HepG2 (cell line): ENCODE data around the gene SLC13A2. TPM values are rescaled to one million over a fixed set of nuclear protein-coding genes. Genes with fewer than 3 reads are reported as not detected.

Experiments
- ATAC-seq: fragments of 200-7000 bp; cut with Tn5 transposase; 3 replicates; pipeline ENCODE4 v1.9.1; 2020; ENCODE audit warnings: mild to moderate bottlenecking, moderate library complexity
- BruUV-seq: library from RNA; stranded (reverse); fragments of 400-500 nt; replicated peaks from 2 replicates; lab custom pipeline; 2021; lab: Mats Ljungman, UMichigan
- CTCF ChIA-PET: fragments of 300-600 bp; formaldehyde crosslinking; extraction: SDS; loops from one replicate; lab custom pipeline; 2021; ENCODE audit warnings: low total read pairs, inconsistent platforms, low intra/inter-chr PET ratio; lab: Yijun Ruan, JAX
- POLR2A ChIA-PET: fragments of 350-600 bp; sonication (Branson Sonifier 250); formaldehyde crosslinking; loops from one replicate; lab custom pipeline; 2020; ENCODE audit warnings: antibody characterized with exemption, inconsistent platforms; lab: Yijun Ruan, JAX
- DNase-seq: peaks from one replicate; pipeline ENCODE4 v3.0.0-alpha.2; 2015; ENCODE audit warnings: low spot score
- FAIRE-seq: peaks from 3 replicates; lab custom pipeline; 2011; peaks lifted over from hg19 to GRCh38; lab: Jason Lieb, UNC
- H2AFZ ChIP-seq: one replicate; pipeline ENCODE4 v1.6.1; 2011; ENCODE audit warnings: low read length, inconsistent platforms
- H3K27ac ChIP-seq: fragments of 300-600 bp; 3 replicates; pipeline ENCODE4 v1.8.0; 2011; ENCODE audit warnings: mixed run types, mild to moderate bottlenecking, mixed read lengths, low read length, inconsistent platforms; ENCODE audit not compliant: insufficient read depth; ENCODE audit errors: extremely low read length
- H3K27me3 ChIP-seq, 2 experiments: fragments of 200-600 bp in 1 of 2; 2 replicates in 1 of 2; 3 replicates in 1 of 2; pipeline versions ENCODE4 v1.6.0 to v1.8.0; 2011; ENCODE audit warnings: low read length in 2 of 2, mild to moderate bottlenecking in 2 of 2, moderate library complexity in 2 of 2, inconsistent platforms in 1 of 2; ENCODE audit not compliant: insufficient read depth in 2 of 2, control insufficient read depth in 1 of 2
- H3K36me3 ChIP-seq, 2 experiments: fragments of 200-600 bp in 1 of 2; replicated peaks in 1 of 2; 2 replicates in 1 of 2; 3 replicates in 1 of 2; pipeline versions ENCODE4 v1.5.1 to v1.8.0; 2011; ENCODE audit warnings: low read length in 2 of 2, inconsistent platforms in 1 of 2; ENCODE audit not compliant: insufficient read depth in 2 of 2, control insufficient read depth in 1 of 2
- H3K4me1 ChIP-seq: 2 replicates; pipeline ENCODE4 v1.5.1; 2012; ENCODE audit warnings: low read length, inconsistent platforms; ENCODE audit not compliant: insufficient read depth
- H3K4me2 ChIP-seq: 2 replicates; pipeline ENCODE4 v1.6.0; 2011; ENCODE audit warnings: low read depth, low read length, inconsistent platforms
- H3K4me3 ChIP-seq, 3 experiments: fragments of 200-600 bp in 1 of 3; sonication (generic), shearing (Covaris generic) in 1 of 3; replicated peaks in 1 of 3; 2 replicates each; pipeline ENCODE4 v1.5.1; 2011 to 2016; ENCODE audit warnings: low read length in 3 of 3, inconsistent platforms in 2 of 3, low read depth in 2 of 3, mild to moderate bottlenecking in 2 of 3, control low read depth in 1 of 3, mixed read lengths in 1 of 3; ENCODE audit not compliant: insufficient read depth in 1 of 3
- H3K79me2 ChIP-seq: one replicate; pipeline ENCODE4 v1.6.1; 2011; ENCODE audit warnings: low read length, inconsistent platforms; ENCODE audit not compliant: insufficient read depth
- H3K9ac ChIP-seq: 2 replicates; pipeline ENCODE4 v1.6.0; 2011; ENCODE audit warnings: mild to moderate bottlenecking, low read depth, low read length, inconsistent platforms; ENCODE audit not compliant: insufficient read depth
- H3K9me3 ChIP-seq: 2 replicates; pipeline ENCODE4 v1.5.1; 2012; ENCODE audit warnings: mild to moderate bottlenecking, low read length
- H4K20me1 ChIP-seq: 2 replicates; pipeline ENCODE4 v1.6.0; 2011; ENCODE audit warnings: inconsistent platforms, mild to moderate bottlenecking, low read length, moderate library complexity; ENCODE audit not compliant: insufficient read depth
- AGO1 ChIP-seq: fragments of 200-400 bp; formaldehyde crosslinking; IDR thresholded peaks from 2 replicates; pipeline ENCODE4 v1.6.1; 2017; ENCODE audit warnings: mild to moderate bottlenecking, low read depth, low read length, moderate library complexity; ENCODE audit not compliant: poor library complexity, severe bottlenecking
- DDIT3 ChIP-seq: sonication (generic); formaldehyde crosslinking; IDR thresholded peaks from 2 replicates; pipeline ENCODE4 v1.4.0; 2020; ENCODE audit warnings: mild to moderate bottlenecking, missing genetic modification reagents
- IRX3 ChIP-seq: sonication (generic); formaldehyde crosslinking; IDR thresholded peaks from 2 replicates; pipeline ENCODE4 v1.8.1; 2023; ENCODE audit warnings: mild to moderate bottlenecking, low read depth, missing genetic modification reagents, borderline replicate concordance
- KDM3A ChIP-seq: IDR thresholded peaks from 2 replicates; pipeline ENCODE4 v1.6.1; 2018; ENCODE audit warnings: low read depth, missing compliant biosample characterization
- MLXIP ChIP-seq: sonication (generic); formaldehyde crosslinking; IDR thresholded peaks from 2 replicates; pipeline ENCODE4 v1.9.0; 2021; ENCODE audit warnings: missing genetic modification reagents, borderline replicate concordance
- NFKBIZ ChIP-seq: IDR thresholded peaks from 2 replicates; pipeline ENCODE4 v1.6.1; 2018; ENCODE audit warnings: missing genetic modification reagents, missing compliant biosample characterization
- NFYB ChIP-seq: sonication (generic); formaldehyde crosslinking; IDR thresholded peaks from 2 replicates; pipeline ENCODE4 v1.4.0; 2020; ENCODE audit warnings: missing genetic modification reagents
- REPIN1 ChIP-seq: sonication (generic); formaldehyde crosslinking; IDR thresholded peaks from 2 replicates; pipeline ENCODE4 v1.8.0; 2022; ENCODE audit warnings: missing genetic modification reagents, low read depth, mild to moderate bottlenecking, borderline replicate concordance
- TCF7L2 ChIP-seq: IDR thresholded peaks from 2 replicates; pipeline ENCODE4 v1.6.1; 2011; ENCODE audit warnings: mild to moderate bottlenecking, low read depth, low read length, moderate library complexity
- ZBTB40 ChIP-seq, 2 experiments: fragments of 450-650 bp in 1 of 2; sonication (generic) in 1 of 2; formaldehyde crosslinking in 1 of 2; IDR thresholded peaks; 2 replicates each; pipeline versions ENCODE4 v1.6.1 to v1.8.0; 2016 to 2022; ENCODE audit warnings: antibody characterized with exemption in 1 of 2, mild to moderate bottlenecking in 1 of 2, missing genetic modification reagents in 1 of 2
- ZBTB42 ChIP-seq: sonication (generic); formaldehyde crosslinking; IDR thresholded peaks from 2 replicates; pipeline ENCODE4 v1.5.0; 2020; ENCODE audit warnings: mild to moderate bottlenecking, missing genetic modification reagents
- ZNF792 ChIP-seq: IDR thresholded peaks from 2 replicates; pipeline ENCODE4 v1.6.1; 2016
- WGBS: methylation state at CpG from one replicate; pipeline ENCODE4 v1.1.6; 2017; ENCODE audit warnings: low lambda C conversion rate; 5-methylcytosine and 5-hydroxymethylcytosine counted together
- in situ Hi-C: cut with HindIII; loops from 2 replicates; pipeline ENCODE4 v1.10.0; 2017; ENCODE audit warnings: low pct_unique_long_range_greater_than_20kb; ENCODE audit not compliant: extremely low pct_ligation_motif_present
- intact Hi-C: fragments of 100-400 bp; cut with micrococcal nuclease; formaldehyde crosslinking; loops from one replicate; pipeline ENCODE4 v1.10.0; 2022; ENCODE audit not compliant: unreplicated experiment
- polyA plus RNA-seq, 8 experiments: library from polyadenylated mRNA; depleted of rRNA in 3 of 8; stranded (reverse) in 7 of 8; unstranded in 1 of 8; fragments of >200 nt; fragmentation: Illumina TruSeq in 4 of 8; extraction: Trizol in 4 of 8; gene quantifications; 2 replicates each; pipeline versions ENCODE4 v1.2.1 to v1.2.3, GENCODE V29; 2011 to 2016; ENCODE audit warnings: low read depth in 4 of 8, missing spikeins in 1 of 8, mixed read lengths in 1 of 8; ENCODE audit not compliant: insufficient read depth in 1 of 8
- total RNA-seq, 5 experiments: library from RNA; depleted of rRNA; stranded (reverse); fragments of >200 nt; fragmentation: Illumina TruSeq; extraction: Trizol; gene quantifications; 2 replicates each; pipeline ENCODE4 v1.2.3, GENCODE V29; 2016; ENCODE audit warnings: low read depth in 1 of 5

The SLC13A2 gene
- total and polyA plus RNA-seq, 2 of the 13 experiments (the other 11 are each of a cell fraction or from before 2014, with no cell fraction given): 0.07 TPM; not detected in 1

GRCh38 chr17:28470266-28470913 lies 3.1 kb upstream of the SLC13A2 start:
- Histone ChIP-seq H2AFZ (no peak overlapping the region), H3K27ac (no peak overlapping the region), H4K20me1 (no peaks in the 10 kb centered on the region), H3K4me2 (no peak overlapping the region), H3K9ac (no peak overlapping the region), H3K27me3 (peaks cover 0 to 16% of the 10 kb centered on the region in 2 experiments; a peak in 2 of 5 replicates), H3K4me3 (no peak overlapping the region), H3K9me3 (no peaks in the 10 kb centered on the region), H3K4me1 (peaks cover 43% of the 10 kb centered on the region), H3K79me2 (no peaks in the 10 kb centered on the region), H3K36me3 (no peaks in the 10 kb centered on the region)
- CTCF ChIA-PET: no interaction called here
- DNase-seq: no peak
- no peak for ATAC-seq
- in situ Hi-C loops: no loop called here
- no TSS peak for BruUV-seq
- POLR2A ChIA-PET: interaction anchor here (0.6 kb wide), 1 partner anchor 43 kb away, joined by 3 read pairs; no protein-coding TSS in a partner anchor
- FAIRE-seq: no peak
- WGBS: 55% methylated on average over 6 of the region's 7 CpGs
- intact Hi-C loops: no loop called here
- TF ChIP-seq KDM3A (CRISPR knock-in tag) (no peak), DDIT3 (CRISPR knock-in tag) (no peak), NFKBIZ (CRISPR knock-in tag) (no peak), IRX3 (CRISPR knock-in tag) (no peak), NFYB (CRISPR knock-in tag) (no peak), TCF7L2 (no peak), ZBTB40 (IDR thresholded peaks at IDR 0.05) (no peak), ZBTB40 (CRISPR knock-in tag; IDR thresholded peaks at IDR 0.05) (no peak), AGO1 (no peak), ZBTB42 (no peak), ZNF792 (CRISPR knock-in tag) (no peak), MLXIP (CRISPR knock-in tag) (no peak), REPIN1 (CRISPR knock-in tag) (no peak)
